Uterus (tissue), 4 donors: ENCODE results near the gene RLN1. TPM values are rescaled to one million over a fixed set of nuclear protein-coding genes. Genes with fewer than 3 reads are reported as not detected.

Experiments used
- DNase-seq, 2 donors: peaks; one replicate each; pipeline ENCODE4 v3.0.0-alpha.2; 2019 to 2020
- H3K27ac ChIP-seq, 2 donors: fragments of 200-600 bp; sonication (generic); 1 replicate in 1 of 2; 2 replicates in 1 of 2; pipeline ENCODE4 v1.5.1; 2016 to 2018
- H3K27me3 ChIP-seq, 2 donors: fragments of 200-600 bp; sonication (generic); one replicate each; pipeline ENCODE4 v1.5.1; 2018 to 2019; ENCODE audit warnings: control low read depth in 1 of 2
- H3K36me3 ChIP-seq, 2 donors: fragments of 200-600 bp; sonication (generic); one replicate each; pipeline ENCODE4 v1.5.1; 2019; ENCODE audit warnings: control low read depth in 1 of 2
- H3K4me1 ChIP-seq, 2 donors: fragments of 200-600 bp; sonication (generic); one replicate each; pipeline ENCODE4 v1.5.1; 2018 to 2019; ENCODE audit warnings: control low read depth in 1 of 2
- H3K4me3 ChIP-seq, 2 donors: fragments of 200-600 bp; sonication (generic); 1 replicate in 1 of 2; 2 replicates in 1 of 2; pipeline ENCODE4 v1.5.1; 2018 to 2019; ENCODE audit warnings: mild to moderate bottlenecking in 1 of 2
- H3K9me3 ChIP-seq, 2 donors: fragments of 200-600 bp; sonication (generic); one replicate each; pipeline ENCODE4 v1.5.1; 2019; ENCODE audit warnings: control low read depth in 1 of 2
- CTCF ChIP-seq, 4 experiments: fragments of 200-600 bp in 2 of 4; fragments of 450-650 bp in 2 of 4; sonication (generic) in 2 of 4; IDR thresholded peaks; one replicate each; pipeline ENCODE4 v1.5.1; 2016 to 2019; ENCODE audit warnings: antibody characterized with exemption in 4 of 4, mild to moderate bottlenecking in 2 of 4, moderate library complexity in 1 of 4
- POLR2A ChIP-seq, 2 donors: fragments of 450-650 bp; IDR thresholded peaks; one replicate each; pipeline ENCODE4 v1.6.1; 2016; ENCODE audit warnings: antibody characterized with exemption in 2 of 2, mild to moderate bottlenecking in 1 of 2, moderate library complexity in 1 of 2
- intact Hi-C: fragments of 100-400 bp; cut with DNase I; formaldehyde crosslinking; loops from one replicate; pipeline ENCODE4 v1.15.1; 2023; ENCODE audit warnings: low total_unique reads
- total RNA-seq, 4 donors: library from RNA; depleted of rRNA in 3 of 4; stranded (reverse); fragments of >200 nt in 3 of 4; gene quantifications; one replicate each; pipeline versions ENCODE4 v1.1.0 to v1.2.4, GENCODE V29; 2014 to 2023
- donor health status: DM: yes; HTN: yes; CAD: no.

The RLN1 gene
- total RNA-seq, 4 donors from 2014 or later = 0.76 TPM; not detected in 3

- DNase-seq = no peak
- H3K36me3 ChIP-seq = no peaks in the 10 kb centered on the region
- no peaks in the 10 kb centered on the region for H3K27me3 ChIP-seq
- H3K9me3 ChIP-seq = no peaks in the 10 kb centered on the region
- no peak overlapping the region for H3K27ac ChIP-seq
- no peak for TF ChIP-seq POLR2A (IDR thresholded peaks at IDR 0.05)
- no peak for TF ChIP-seq CTCF (IDR thresholded peaks at IDR 0.05)
- intact Hi-C loops = no loop called here
- H3K4me1 ChIP-seq = no peaks in the 10 kb centered on the region
- no peak overlapping the region for H3K4me3 ChIP-seq
These were observed 36.3 kb upstream of the RLN1 start for GRCh38 chr9:5375790-5376477.

GRCh38 chr9:5375091-5375490, 35.4 kb upstream of the RLN1 start:
- no peak for DNase-seq
- intact Hi-C loops = no loop called here
- Histone ChIP-seq H3K4me3 (no peak overlapping the region), H3K27ac (no peak overlapping the region), H3K27me3 (no peaks in the 10 kb centered on the region), H3K4me1 (no peaks in the 10 kb centered on the region), H3K36me3 (no peaks in the 10 kb centered on the region), H3K9me3 (no peaks in the 10 kb centered on the region)
- TF ChIP-seq POLR2A (IDR thresholded peaks at IDR 0.05) (no peak), CTCF (IDR thresholded peaks at IDR 0.05) (no peak)

- H3K27me3 ChIP-seq = no peaks in the 10 kb centered on the region
- intact Hi-C loops = no loop called here
- H3K9me3 ChIP-seq = no peaks in the 10 kb centered on the region
- no peak for DNase-seq
- no peak overlapping the region for H3K27ac ChIP-seq
- TF ChIP-seq CTCF (IDR thresholded peaks at IDR 0.05) (no peak), POLR2A (IDR thresholded peaks at IDR 0.05) (no peak)
- H3K4me3 ChIP-seq = no peak overlapping the region
- H3K36me3 ChIP-seq = no peaks in the 10 kb centered on the region
- no peaks in the 10 kb centered on the region for H3K4me1 ChIP-seq
These were observed 24.8 kb upstream of the RLN1 start for GRCh38 chr9:5364294-5365024.

GRCh38 chr9:5361326-5362010, 21.8 kb upstream of the RLN1 start:
- no peak overlapping the region for H3K4me3 ChIP-seq
- H3K4me1 ChIP-seq = no peaks in the 10 kb centered on the region
- no peaks in the 10 kb centered on the region for H3K36me3 ChIP-seq
- no peaks in the 10 kb centered on the region for H3K9me3 ChIP-seq
- no peaks in the 10 kb centered on the region for H3K27me3 ChIP-seq
- DNase-seq = no peak
- intact Hi-C loops = no loop called here
- no peak overlapping the region for H3K27ac ChIP-seq
- no peak for TF ChIP-seq CTCF (IDR thresholded peaks at IDR 0.05)
- no peak for TF ChIP-seq POLR2A (IDR thresholded peaks at IDR 0.05)

GRCh38 chr9:5360341-5360740, 20.7 kb upstream of the RLN1 start:
- Histone ChIP-seq H3K4me3 (no peak overlapping the region), H3K27me3 (no peaks in the 10 kb centered on the region), H3K36me3 (no peaks in the 10 kb centered on the region), H3K4me1 (no peaks in the 10 kb centered on the region), H3K9me3 (no peaks in the 10 kb centered on the region), H3K27ac (no peak overlapping the region)
- intact Hi-C loops = no loop called here
- DNase-seq = no peak
- no peak for TF ChIP-seq CTCF (IDR thresholded peaks at IDR 0.05)
- no peak for TF ChIP-seq POLR2A (IDR thresholded peaks at IDR 0.05)
